NCI-H774 (cell line): ENCODE results near the gene CABS1.
A peak's percentile ranks its signal among the peaks of the same experiment; 100 is the strongest.

Experiments used
- DNase-seq: peaks from one replicate; lab custom pipeline; 2025; lab: John Stamatoyannopoulos, UW

Gene CABS1

GRCh38 chr4:70334681-70335080, at the start of gene CABS1:
Gene CABS1 (plus strand): TSS chr4:70334981. CDS start chr4:70335040, 59 bp downstream.
- no peak for DNase-seq

GRCh38 chr4:70288651-70289050, 46.1 kb upstream of the CABS1 start:
- no peak for DNase-seq

- no peak for DNase-seq
These were observed 43.4 kb upstream of the CABS1 start for GRCh38 chr4:70291341-70291740.

GRCh38 chr4:70297576-70297975, 37.2 kb upstream of the CABS1 start:
- no peak for DNase-seq

GRCh38 chr4:70298051-70298450, 36.7 kb upstream of the CABS1 start:
- DNase-seq, result no peak

GRCh38 chr4:70299643-70300042, 35.1 kb upstream of the CABS1 start:
- DNase-seq, result no peak

- DNase-seq, result no peak
These were observed 34.6 kb upstream of the CABS1 start for GRCh38 chr4:70300215-70300614.

GRCh38 chr4:70303090-70303489, 31.7 kb upstream of the CABS1 start:
- no peak for DNase-seq

GRCh38 chr4:70305601-70306000, 29.2 kb upstream of the CABS1 start:
- no peak for DNase-seq

- DNase-seq, result no peak
These were observed 28.7 kb upstream of the CABS1 start for GRCh38 chr4:70306076-70306475.

GRCh38 chr4:70313736-70314135, 21.0 kb upstream of the CABS1 start:
- DNase-seq, result no peak

- no peak for DNase-seq
These were observed 18.9 kb upstream of the CABS1 start for GRCh38 chr4:70315928-70316327.

- DNase-seq, result no peak
These were observed 8.7 kb upstream of the CABS1 start for GRCh38 chr4:70326052-70326451.

- DNase-seq, result no peak
These were observed 1.3 kb downstream of the CABS1 start for GRCh38 chr4:70336043-70336442.

GRCh38 chr4:70337886-70338420, 3.2 kb downstream of the CABS1 start:
- no peak for DNase-seq

- no peak for DNase-seq
These were observed 21.4 kb downstream of the CABS1 start for GRCh38 chr4:70356185-70356584.

GRCh38 chr4:70359115-70359661, 24.4 kb downstream of the CABS1 start:
- no peak for DNase-seq

GRCh38 chr4:70360460-70360859, 25.7 kb downstream of the CABS1 start, which contains the start of gene SMR3A:
Gene SMR3A (plus strand): TSS chr4:70360760. CDS start chr4:70362116, 1,356 bp downstream.
- no peak for DNase-seq

- DNase-seq, result no peak
These were observed 29.2 kb downstream of the CABS1 start for GRCh38 chr4:70364002-70364401.

- peak; percentile 53 for DNase-seq
These were observed 30.7 kb downstream of the CABS1 start for GRCh38 chr4:70365479-70365878.

GRCh38 chr4:70367813-70368212, 33.0 kb downstream of the CABS1 start:
- no peak for DNase-seq

- DNase-seq, result no peak
These were observed 37.2 kb downstream of the CABS1 start for GRCh38 chr4:70371987-70372386.

GRCh38 chr4:70372760-70373159, 38.0 kb downstream of the CABS1 start:
- DNase-seq, result no peak

GRCh38 chr4:70380578-70380977, 45.8 kb downstream of the CABS1 start:
- DNase-seq, result no peak
